NT2/D1 (cell line): ENCODE measurements around the gene ZNF460.
A peak's percentile ranks its signal among the peaks of the same experiment; 100 is the strongest.

Experiments used
- DNase-seq: peaks from one replicate; pipeline ENCODE4 v3.0.0-alpha.2; 2011; ENCODE audit warnings: low read depth, low spot score
- H3K27me3 ChIP-seq: 2 replicates; pipeline ENCODE4 v1.6.0; 2011; ENCODE audit warnings: mild to moderate bottlenecking; ENCODE audit not compliant: insufficient read length, insufficient read depth
- H3K36me3 ChIP-seq: 2 replicates; pipeline ENCODE4 v1.6.1; 2011; ENCODE audit warnings: mild to moderate bottlenecking, low read length, mixed read lengths; ENCODE audit not compliant: insufficient read depth, insufficient read length
- H3K4me1 ChIP-seq: 2 replicates; pipeline ENCODE4 v1.5.1; 2011; ENCODE audit not compliant: insufficient read depth, insufficient read length
- H3K4me3 ChIP-seq: 2 replicates; pipeline ENCODE4 v1.5.1; 2011; ENCODE audit warnings: low read depth; ENCODE audit not compliant: insufficient read length
- H3K9ac ChIP-seq: 2 replicates; pipeline ENCODE4 v1.6.0; 2011; ENCODE audit warnings: low read depth; ENCODE audit not compliant: insufficient read length
- H3K9me3 ChIP-seq: 2 replicates; pipeline ENCODE4 v1.5.1; 2011; ENCODE audit warnings: mild to moderate bottlenecking, low read length; ENCODE audit not compliant: insufficient read depth
- SUZ12 ChIP-seq: IDR thresholded peaks from 2 replicates; pipeline ENCODE4 v1.6.1; 2011; ENCODE audit not compliant: insufficient read length, insufficient read depth; ENCODE audit errors: extremely low read depth
- YY1 ChIP-seq: IDR thresholded peaks from 2 replicates; pipeline ENCODE4 v1.6.1; 2011; ENCODE audit not compliant: insufficient read length, insufficient read depth
- ZNF274 ChIP-seq: IDR thresholded peaks from 2 replicates; pipeline ENCODE4 v1.6.1; 2011; ENCODE audit warnings: mild to moderate bottlenecking, low read depth, low read length

ZNF460 gene

GRCh38 chr19:57302727-57303401, 22.6 kb downstream of the ZNF460 start:
- Histone ChIP-seq H3K9me3 (no peaks in the 10 kb centered on the region), H3K36me3 (peaks cover 21% of the 10 kb centered on the region), H3K4me3 (no peak overlapping the region), H3K27me3 (no peaks in the 10 kb centered on the region), H3K9ac (no peak overlapping the region), H3K4me1 (peaks cover 7% of the 10 kb centered on the region)
- no peak for DNase-seq
- TF ChIP-seq SUZ12 = no peak

- H3K27me3 ChIP-seq = no peaks in the 10 kb centered on the region
- no peak for TF ChIP-seq SUZ12
- TF ChIP-seq ZNF274 = no peak
- TF ChIP-seq YY1 = no peak
- no peak overlapping the region for H3K9ac ChIP-seq
- DNase-seq = no peak
- peaks cover 17% of the 10 kb centered on the region for H3K36me3 ChIP-seq
- no peak overlapping the region for H3K4me3 ChIP-seq
- H3K4me1 ChIP-seq = peaks cover 7% of the 10 kb centered on the region
- H3K9me3 ChIP-seq = no peaks in the 10 kb centered on the region
Measured at GRCh38 chr19:57305056-57305455, 24.8 kb downstream of the ZNF460 start.

- no peak for DNase-seq
Measured at GRCh38 chr19:57308514-57308913, 28.2 kb downstream of the ZNF460 start.

GRCh38 chr19:57310792-57311191, 30.5 kb downstream of the ZNF460 start:
- Histone ChIP-seq H3K4me1 (no peaks in the 10 kb centered on the region), H3K9ac (no peak overlapping the region), H3K36me3 (no peaks in the 10 kb centered on the region), H3K9me3 (no peaks in the 10 kb centered on the region), H3K4me3 (no peak overlapping the region), H3K27me3 (no peaks in the 10 kb centered on the region)
- TF ChIP-seq YY1 (no peak), ZNF274 (no peak), SUZ12 (no peak)
- DNase-seq = no peak

More at GRCh38 chr19:57308514-57308913, 28.2 kb downstream of the ZNF460 start:
- no peak overlapping the region for H3K4me3 ChIP-seq
- no peaks in the 10 kb centered on the region for H3K27me3 ChIP-seq
- H3K9me3 ChIP-seq = no peaks in the 10 kb centered on the region
- no peak overlapping the region for H3K9ac ChIP-seq
- TF ChIP-seq ZNF274 (no peak), YY1 (no peak), SUZ12 (no peak)
- no peaks in the 10 kb centered on the region for H3K36me3 ChIP-seq
- H3K4me1 ChIP-seq = no peaks in the 10 kb centered on the region

- Histone ChIP-seq H3K36me3 (no peaks in the 10 kb centered on the region), H3K4me1 (peaks cover 2% of the 10 kb centered on the region), H3K9ac (no peak overlapping the region), H3K9me3 (no peaks in the 10 kb centered on the region), H3K4me3 (no peak overlapping the region), H3K27me3 (no peaks in the 10 kb centered on the region)
- no peak for TF ChIP-seq ZNF274
- no peak for TF ChIP-seq SUZ12
- TF ChIP-seq YY1 = no peak
- DNase-seq = no peak
Measured at GRCh38 chr19:57314146-57314545, 33.9 kb downstream of the ZNF460 start.

- Histone ChIP-seq H3K4me1 (peaks cover 2% of the 10 kb centered on the region), H3K36me3 (peaks cover 7% of the 10 kb centered on the region), H3K4me3 (no peak overlapping the region), H3K27me3 (no peaks in the 10 kb centered on the region), H3K9me3 (no peaks in the 10 kb centered on the region), H3K9ac (no peak overlapping the region)
- no peak for DNase-seq
- no peak for TF ChIP-seq SUZ12
- no peak for TF ChIP-seq YY1
- TF ChIP-seq ZNF274 = no peak
Measured at GRCh38 chr19:57317503-57317902, 37.2 kb downstream of the ZNF460 start.

- Histone ChIP-seq H3K9me3 (no peaks in the 10 kb centered on the region), H3K36me3 (peaks cover 22% of the 10 kb centered on the region), H3K27me3 (no peaks in the 10 kb centered on the region), H3K4me1 (peaks cover 2% of the 10 kb centered on the region), H3K9ac (peak overlapping the region; percentile 67), H3K4me3 (peak overlapping the region; percentile 79)
- TF ChIP-seq SUZ12 = no peak
- no peak for DNase-seq
Measured at GRCh38 chr19:57319869-57320179, 39.5 kb downstream of the ZNF460 start.
